Fibroblast of pulmonary artery (primary cell): Measurements from ENCODE around the gene TGFB2.
A peak's percentile ranks its signal among the peaks of the same experiment; 100 is the strongest.

ENCODE experiments used
- DNase-seq: peaks from one replicate; pipeline ENCODE4 v3.0.0-alpha.2; 2010; ENCODE audit warnings: low read depth
- H3K4me3 ChIP-seq: replicated peaks from 2 replicates; pipeline ENCODE4 v1.5.1; 2011; ENCODE audit warnings: low read depth, mild to moderate bottlenecking, control low read depth, low read length, moderate library complexity
- TF ChIP-seq, protein P1 (sequence below): IDR thresholded peaks from 2 replicates; pipeline ENCODE4 v1.5.1; 2011; ENCODE audit warnings: mild to moderate bottlenecking, control low read depth, low read length, inconsistent platforms; ENCODE audit errors: missing control alignments

The TGFB2 gene

DNA sequence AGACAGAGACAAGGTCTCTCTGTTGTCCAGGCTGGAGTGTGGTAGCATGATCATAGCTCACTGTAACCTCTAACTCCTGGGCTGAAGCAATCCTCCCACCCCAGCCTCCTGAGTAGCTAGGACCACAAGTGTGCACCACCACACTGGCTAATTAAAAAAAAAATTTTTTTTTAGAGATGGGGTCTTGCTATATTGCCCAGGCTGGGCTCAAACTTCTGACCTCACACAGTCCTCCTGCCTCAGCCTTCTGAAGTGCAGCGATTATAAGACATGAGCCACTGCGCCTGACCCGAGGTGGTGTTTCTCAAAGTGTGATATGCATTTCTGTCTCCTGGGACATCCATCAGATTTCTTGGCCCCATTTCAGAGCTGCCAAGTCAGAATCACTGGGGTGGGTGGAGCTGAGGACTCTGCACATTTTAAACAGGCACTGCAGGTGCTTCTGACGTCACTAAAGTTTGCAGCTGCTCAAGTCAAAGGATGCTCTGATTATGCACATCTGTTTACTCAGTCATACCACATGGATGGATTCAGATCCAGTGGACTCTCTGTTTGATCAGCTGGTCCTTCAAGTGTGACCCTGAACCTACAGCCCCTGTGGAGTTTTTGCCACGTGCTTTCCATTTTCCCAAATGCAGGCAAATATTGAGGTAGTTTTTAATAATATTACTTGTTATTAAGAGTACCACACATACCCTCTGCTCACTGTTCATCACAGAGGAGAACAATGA, 21.4 kb downstream of the TGFB2 start:
- DNase-seq: no peak
- TF ChIP-seq, protein P1, sequence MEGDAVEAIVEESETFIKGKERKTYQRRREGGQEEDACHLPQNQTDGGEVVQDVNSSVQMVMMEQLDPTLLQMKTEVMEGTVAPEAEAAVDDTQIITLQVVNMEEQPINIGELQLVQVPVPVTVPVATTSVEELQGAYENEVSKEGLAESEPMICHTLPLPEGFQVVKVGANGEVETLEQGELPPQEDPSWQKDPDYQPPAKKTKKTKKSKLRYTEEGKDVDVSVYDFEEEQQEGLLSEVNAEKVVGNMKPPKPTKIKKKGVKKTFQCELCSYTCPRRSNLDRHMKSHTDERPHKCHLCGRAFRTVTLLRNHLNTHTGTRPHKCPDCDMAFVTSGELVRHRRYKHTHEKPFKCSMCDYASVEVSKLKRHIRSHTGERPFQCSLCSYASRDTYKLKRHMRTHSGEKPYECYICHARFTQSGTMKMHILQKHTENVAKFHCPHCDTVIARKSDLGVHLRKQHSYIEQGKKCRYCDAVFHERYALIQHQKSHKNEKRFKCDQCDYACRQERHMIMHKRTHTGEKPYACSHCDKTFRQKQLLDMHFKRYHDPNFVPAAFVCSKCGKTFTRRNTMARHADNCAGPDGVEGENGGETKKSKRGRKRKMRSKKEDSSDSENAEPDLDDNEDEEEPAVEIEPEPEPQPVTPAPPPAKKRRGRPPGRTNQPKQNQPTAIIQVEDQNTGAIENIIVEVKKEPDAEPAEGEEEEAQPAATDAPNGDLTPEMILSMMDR: no peak
- no peak overlapping the region for H3K4me3 ChIP-seq

DNA sequence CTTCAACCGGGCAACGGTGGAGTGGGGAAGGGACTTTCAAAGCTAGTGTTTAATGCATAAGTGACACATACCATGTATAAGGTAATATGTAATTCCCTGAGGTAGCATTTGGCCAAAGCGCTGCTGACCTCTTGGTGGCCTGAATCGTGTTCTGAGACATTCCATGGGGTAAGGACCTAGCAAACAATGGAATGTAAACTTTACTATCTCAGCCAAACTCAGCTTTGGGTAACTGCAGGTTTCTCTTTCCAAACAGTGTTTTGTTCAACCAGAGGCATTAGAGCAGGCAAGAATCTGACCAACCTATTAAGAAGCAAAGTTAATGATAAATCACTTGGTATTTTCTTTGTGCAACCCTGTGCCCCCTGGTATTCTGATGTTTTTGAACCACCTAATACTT, 22.0 kb downstream of the TGFB2 start:
- DNase-seq: no peak
- TF ChIP-seq, protein P1: no peak

DNA sequence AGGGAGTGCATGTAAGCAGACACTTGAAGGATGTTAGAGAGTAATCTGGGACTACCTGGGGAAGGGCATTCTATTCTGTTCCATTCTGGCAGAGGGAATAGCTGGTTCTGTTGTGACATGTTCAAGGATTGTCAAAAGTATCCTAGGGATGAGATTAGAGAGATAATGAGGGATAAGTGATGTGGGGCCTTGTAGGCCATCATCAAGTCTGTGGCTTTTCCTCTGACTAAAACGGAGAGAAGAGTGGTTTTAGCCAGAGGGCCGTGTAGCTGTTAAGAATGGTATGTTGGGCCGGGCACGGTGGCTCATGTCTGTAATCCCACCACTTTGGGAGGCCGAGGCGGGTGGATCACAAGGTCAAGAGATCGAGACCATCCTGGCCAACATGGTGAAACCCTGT, 23.6 kb downstream of the TGFB2 start:
- TF ChIP-seq, protein P1: no peak
- no peak for DNase-seq
- H3K4me3 ChIP-seq: no peak overlapping the region

More for the DNA sequence above, 22.0 kb downstream of the TGFB2 start:
- H3K4me3 ChIP-seq: no peak overlapping the region

DNA sequence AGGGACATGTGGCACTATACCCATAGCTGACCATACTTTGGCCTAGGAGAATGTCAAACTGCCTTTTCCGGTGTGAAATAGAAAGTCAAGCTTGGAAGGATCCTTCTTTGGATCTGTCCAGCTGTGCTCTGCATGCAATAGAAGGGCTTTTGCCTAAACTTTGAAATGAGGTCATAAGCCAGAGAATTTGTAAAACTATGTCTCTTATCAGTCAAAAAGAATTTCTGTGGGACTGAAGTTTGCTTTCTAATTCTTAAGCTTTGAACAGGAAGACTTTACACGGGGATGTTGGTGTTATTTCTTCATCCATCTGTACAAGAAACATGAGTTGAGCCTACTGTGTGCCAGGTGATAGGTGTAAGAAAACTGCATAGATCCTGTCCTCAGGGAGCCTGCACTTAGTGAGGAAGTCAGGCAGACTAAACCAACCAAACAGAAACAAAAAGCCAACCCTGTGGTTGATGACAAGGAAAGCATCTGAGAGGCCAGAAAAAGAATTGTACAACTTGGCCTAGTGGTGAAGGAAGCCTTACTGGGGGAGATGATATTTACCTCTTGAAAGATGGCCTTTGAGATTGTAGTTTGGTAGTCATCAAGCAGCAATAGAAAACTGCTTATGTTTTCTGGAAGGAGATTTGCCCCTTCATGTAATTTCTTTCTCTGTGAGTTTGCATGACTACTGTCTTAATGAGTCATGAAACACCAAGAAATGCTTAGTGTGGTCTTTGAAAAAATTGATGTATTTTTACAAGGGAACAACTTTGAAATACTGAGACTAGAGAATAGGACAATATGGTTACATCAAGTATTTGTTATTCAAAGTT, 24.8 kb downstream of the TGFB2 start:
- TF ChIP-seq, protein P1: no peak
- DNase-seq: peak; percentile 83
- H3K4me3 ChIP-seq: no peak overlapping the region

DNA sequence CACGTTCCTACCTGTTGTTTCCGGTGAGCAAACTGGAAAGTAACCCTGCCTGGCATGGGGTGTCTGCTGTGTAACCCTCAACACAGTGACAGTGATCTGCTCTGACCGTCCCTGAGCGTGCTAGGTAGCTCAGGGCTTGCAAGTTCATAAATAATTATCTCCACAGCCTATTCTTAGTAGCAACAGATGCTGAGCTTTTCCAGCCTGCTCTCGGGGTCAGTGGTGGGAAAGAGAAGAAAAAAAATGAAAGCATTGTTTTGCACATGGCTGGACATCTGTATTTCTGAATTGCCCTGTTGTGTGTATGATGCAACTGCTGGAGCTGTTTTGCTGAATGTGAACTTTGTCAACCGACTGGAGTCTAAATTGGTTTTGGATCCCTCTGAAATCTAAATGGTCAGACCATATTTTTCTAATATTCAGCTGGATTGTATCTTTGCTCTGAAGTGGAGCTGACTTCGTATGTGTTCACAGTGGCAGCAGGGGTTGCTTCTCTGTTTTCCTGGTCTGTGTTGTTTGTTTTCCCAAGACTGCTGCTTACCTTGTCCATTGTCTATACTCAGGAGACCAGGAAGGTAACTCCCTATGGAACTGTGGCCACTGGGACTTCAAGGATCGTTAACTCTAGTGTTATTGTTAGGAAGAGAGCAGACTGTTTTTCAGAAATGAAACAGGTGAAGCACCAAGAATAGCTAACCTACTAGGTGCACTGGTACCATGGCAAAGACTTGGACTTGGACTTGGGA, 27.0 kb downstream of the TGFB2 start:
- DNase-seq: peak; percentile 80
- TF ChIP-seq, protein P1: no peak
- H3K4me3 ChIP-seq: no peak overlapping the region

DNA sequence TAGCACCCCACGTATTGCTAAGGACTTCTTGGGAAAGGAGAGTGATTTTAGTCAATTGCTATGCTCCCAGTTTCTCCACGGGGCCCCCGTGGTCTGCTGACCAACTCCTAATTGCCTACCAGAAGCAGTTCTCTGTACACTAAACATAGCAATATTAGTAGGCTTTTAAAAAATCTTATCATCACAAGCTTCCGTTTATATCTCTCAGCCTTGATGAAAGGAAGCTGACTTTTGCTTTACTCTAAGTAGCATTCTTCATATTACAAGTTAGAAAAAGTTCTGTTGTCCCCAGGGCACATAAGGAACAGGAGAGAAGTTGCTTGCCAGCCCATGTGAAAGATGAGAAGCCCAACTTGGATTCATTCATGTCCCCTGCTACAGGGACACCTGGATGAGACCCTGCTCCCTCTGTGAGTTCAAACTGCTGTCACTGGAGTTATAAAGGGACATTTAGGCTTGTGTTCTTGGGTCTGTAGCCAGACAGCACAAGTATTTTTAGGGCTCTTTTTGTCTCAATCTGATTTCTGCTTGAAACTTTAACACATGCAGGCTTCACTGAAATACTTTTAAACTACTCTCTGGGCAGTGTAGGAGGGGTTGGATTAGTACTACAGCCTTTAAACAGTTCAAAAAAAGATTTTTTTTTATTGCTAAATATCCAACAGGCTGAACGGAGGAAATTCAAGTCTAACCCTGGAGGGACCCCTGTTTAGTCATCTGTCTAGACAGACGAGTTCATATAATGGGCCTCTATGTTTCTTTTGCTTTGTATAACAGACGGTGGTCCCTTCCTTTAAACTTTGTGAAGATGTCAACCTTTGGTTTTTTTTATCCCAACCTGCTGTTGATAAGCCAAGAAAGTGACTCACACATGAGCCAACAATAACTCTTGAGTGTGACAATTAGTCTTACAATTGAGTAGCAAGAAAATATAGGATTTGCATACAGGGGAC, 29.5 kb downstream of the TGFB2 start:
- peak; percentile 54 for DNase-seq
- TF ChIP-seq, protein P1: no peak
- no peak overlapping the region for H3K4me3 ChIP-seq
